NCI-H82 treated with DMSO at 0.1 percent for 48 hours (cell line): ENCODE results near the gene CD320.
"Not testable (repeated sequence)": the region's sequence is repeated elsewhere in the genome, so short reads cannot be mapped to it uniquely, and the experiment has no call there.

ENCODE experiments used
- DNase-seq: peaks from one replicate; lab custom pipeline; 2025; ENCODE audit not compliant: unreplicated experiment; lab: John Stamatoyannopoulos, UW

CD320 gene

GRCh38 chr19:8333767-8334457 is 25.8 kb upstream of the CD320 start:
- DNase-seq: no peak

DNA sequence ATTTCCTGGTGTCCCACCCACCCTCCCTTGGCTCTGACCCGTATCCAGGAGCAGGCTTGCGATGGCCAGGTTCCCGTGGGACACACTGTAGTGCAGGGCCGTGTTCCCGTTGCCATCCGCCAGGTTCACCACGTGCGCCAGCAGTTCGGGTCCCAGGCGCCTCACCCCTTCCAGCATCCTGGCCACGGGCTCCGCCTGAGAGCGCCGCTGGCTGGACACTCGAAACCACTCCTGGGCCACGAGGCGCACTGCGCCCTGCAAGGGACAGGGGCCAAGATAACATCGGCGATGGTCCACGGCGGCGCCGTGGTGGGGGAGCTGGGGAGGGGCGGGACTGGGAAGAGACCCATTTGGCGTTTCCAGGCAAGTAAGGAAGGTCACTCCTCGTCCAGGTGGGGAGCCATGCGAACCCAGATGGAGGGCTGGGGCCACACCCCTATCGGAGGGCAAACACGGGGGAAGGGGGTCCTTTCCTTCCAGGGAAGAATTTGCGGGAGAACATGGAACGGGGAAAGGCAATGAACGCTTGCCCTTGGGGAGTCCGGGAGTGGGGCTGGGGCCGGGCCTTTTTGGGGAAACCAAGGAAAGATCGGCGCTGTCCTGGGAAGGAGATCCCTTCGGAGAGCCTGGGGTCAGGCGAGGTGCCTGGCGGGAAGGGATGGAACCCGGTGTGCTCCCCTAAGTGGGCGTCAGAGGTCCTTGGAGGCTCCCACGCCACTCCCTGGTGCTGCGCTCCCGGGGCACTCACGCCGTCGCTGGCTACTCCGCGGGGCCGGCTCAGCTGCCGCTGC is 25.0 kb upstream of the CD320 start:
- no peak for DNase-seq

DNA sequence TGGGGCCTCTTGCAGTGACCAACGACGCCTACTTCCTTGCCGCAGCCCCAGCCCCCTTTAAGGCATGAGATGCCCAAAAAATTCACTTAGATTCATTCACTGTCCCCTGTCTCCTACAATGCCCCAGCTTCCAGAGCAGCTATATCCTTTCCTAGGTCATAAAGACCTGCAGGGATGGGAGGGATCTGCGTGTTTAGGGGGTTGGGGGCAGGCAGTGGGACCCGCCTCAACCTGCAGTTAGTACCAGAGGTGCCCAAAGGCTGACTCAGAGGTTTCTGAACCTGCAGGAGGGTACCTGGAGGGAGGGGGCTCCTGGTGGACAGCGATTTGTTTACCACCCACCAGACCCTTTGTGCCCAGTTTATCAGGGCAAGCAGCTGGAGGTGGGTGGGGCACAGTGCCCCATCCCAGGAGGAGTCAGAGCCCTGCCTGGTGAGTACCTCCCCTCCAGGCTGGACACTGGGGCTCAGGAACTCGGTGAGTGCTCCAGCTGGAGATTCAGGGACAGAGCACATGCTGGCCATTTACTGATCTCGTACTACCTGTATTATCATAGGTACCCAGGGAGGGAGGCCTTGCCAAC is 23.2 kb upstream of the CD320 start:
- no peak for DNase-seq

GRCh38 chr19:8329996-8330395 is 21.8 kb upstream of the CD320 start:
- no peak for DNase-seq

DNA sequence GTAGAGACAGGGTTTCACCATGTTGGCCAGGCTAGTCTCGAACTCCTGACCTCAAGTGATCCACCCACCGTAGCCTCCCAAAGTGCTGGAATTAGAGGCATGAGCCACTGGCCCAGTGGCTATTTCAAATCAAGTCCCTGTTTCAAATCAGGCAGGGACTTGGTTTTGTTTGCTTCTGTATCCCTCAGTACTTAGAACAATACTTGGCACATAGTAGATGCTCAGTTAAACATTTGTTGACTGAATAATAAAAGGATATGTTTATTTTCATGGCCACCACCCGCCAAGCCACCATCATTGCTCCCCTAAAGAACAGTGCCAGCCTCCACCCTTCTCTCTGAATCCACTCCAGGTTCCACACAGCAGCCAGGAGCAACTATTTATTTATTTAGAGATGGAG is 17.3 kb upstream of the CD320 start:
- DNase-seq: no peak

- DNase-seq: no peak
Measured at GRCh38 chr19:8324186-8325050, 16.3 kb upstream of the CD320 start.

DNA sequence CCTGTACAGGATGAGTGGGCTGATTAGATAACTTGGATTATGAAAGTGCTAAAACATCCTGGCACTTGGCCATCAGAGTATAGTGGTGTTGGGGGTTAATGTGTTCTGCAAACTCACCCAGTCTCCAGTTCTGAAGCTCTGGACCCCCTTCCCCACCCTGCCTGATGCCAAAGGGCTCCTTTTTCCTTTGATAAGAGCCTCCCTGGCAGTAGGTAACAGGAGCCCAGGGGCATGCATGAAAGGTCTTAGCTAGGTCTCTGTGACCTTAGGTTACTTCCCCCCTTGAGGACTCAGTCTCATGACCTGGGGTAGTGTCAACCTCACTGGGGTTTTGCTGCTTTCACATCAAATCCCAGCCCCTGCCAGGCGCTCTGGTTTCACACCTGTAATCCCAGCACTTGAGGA is 15.6 kb upstream of the CD320 start:
- no peak for DNase-seq

GRCh38 chr19:8322638-8322997 is 14.5 kb upstream of the CD320 start:
- DNase-seq: no peak

GRCh38 chr19:8321986-8322637 is 14.0 kb upstream of the CD320 start:
- no peak for DNase-seq

- peak; percentile 78 for DNase-seq
Measured at GRCh38 chr19:8321067-8321985, 13.2 kb upstream of the CD320 start, which contains the start of the genes NDUFA7 and RPS28. Gene NDUFA7 (minus strand): TSS chr19:8321375. CDS start chr19:8321358, 17 bp downstream. Gene RPS28 (plus strand): TSS chr19:8321496. CDS start chr19:8321531, 35 bp downstream.

DNA sequence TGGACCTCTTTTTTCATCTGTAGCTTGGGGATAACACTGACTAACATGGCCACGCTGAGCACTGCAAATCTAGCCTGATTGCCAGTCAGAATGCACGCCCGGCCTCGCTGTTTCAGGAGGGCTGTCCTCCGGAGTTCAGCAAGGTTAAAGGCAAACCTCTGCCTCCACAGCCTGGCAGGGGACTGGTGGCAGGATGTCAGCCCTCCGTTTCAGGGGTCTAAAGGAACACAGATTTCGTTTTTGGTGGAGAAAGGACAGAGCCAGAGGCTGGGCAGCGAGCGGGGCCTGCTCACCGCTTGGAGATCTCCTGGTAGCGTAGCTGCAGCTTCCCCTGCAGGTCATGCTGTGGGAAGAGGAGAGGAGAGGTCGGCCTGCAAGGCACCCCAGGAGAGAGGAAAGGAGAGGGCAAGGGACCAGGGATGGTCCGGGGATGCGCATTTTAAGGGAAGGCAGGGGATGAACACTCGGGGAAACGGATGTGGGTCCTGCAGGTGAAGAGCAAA is 12.5 kb upstream of the CD320 start:
- DNase-seq: no peak

DNA sequence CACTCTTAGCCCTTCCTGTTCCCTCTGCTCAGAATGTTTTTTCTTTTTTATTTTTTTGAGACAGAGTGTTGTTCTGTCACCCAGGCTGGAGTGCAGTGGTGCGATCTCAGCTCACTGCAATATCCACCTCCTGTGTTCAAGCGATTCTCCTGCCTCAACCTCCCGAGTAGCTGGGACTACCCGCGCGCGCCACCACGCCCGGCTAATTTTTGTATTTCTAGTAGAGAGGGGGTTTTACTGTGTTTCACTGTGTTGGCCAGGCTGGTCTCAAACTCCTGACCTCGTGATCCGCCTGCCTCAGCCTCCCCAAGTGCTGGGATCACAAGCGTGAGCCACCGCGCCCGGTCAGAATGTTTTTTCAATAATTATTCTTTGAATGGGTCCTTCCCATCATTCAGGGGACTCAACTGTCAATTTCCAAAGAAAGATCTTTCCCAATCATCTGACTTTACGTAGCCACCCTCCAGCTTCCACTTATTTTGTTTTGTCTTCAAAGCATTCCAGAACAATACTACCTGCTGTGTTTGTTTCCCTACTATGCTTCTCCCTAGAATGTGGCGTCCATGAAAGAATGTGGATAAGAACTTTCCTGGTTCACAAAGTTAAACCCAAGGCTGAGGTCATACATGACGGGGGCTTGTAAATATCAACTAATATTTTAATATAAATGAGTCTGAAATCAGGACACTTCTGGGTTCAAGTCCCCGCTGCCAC is 11.8 kb upstream of the CD320 start:
- DNase-seq: no peak

DNA sequence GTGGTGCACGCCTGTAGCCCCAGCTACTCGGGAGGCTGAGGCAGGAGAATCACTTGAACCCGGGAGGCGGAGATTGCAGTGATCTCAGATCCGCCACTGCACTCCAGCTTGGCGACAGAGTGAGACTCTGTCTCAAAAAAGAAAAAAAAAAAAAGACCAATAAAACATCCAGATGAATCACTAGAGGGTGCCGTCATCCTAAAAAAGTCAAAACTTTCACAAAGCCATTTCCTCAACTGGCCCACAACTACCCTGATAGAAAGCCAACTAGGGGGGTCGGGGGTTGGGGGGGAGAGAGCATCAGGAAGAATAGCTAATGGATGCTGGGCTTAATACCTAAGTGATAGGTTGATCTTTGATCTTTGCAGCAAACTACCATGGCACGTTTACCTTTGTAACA is 10.7 kb upstream of the CD320 start:
- not testable (repeated sequence) for DNase-seq

DNA sequence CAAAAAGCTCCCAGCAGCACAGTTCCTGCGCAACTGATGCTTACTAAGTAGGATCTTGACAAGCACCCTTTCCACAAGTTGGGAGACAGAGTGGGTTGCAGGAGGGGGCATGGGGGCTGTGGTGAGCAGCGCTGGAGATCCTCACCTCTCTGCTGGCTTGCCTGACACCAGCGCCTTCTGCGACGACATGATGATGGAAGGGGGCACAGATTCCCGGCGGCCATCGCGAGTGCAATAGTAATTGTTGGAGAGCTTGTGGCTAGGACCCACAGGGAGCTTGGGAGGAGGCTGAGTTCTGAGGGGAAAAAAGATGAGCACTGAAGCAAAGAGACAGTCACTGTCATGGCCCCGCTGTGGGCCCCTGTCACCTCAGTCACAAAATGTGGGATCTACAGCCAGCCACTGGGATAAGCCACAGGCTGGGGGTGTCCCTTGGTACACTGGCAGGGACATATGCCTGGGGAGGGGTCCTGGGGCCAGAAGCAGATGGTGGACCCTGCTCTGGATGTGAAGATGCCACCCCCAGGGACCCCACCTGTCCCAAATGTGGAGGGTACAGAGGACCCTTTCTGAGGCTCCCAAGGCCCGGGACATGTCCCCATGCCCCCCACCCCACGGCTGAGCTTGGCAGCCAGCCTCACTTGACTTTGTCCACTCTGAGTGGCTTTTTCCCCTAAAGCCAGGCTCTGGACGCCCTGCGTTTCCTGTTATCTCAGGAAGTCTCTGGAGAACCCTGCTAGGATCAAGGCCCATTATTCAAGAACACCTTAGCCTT is 8.4 kb upstream of the CD320 start:
- no peak for DNase-seq

GRCh38 chr19:8314981-8315640 is 7.0 kb upstream of the CD320 start:
- DNase-seq: peak; percentile 76

GRCh38 chr19:8311461-8312260 is 3.5 kb upstream of the CD320 start:
- DNase-seq: no peak
